Stimulated activated CD8-positive, alpha-beta memory T cell treated with anti-CD3 and anti-CD28 coated beads, Interleukin-7, amount 100 ng/mL, for 48 hours (primary cell): ENCODE data around the gene ANKUB1.
A peak's percentile ranks its signal among the peaks of the same experiment; 100 is the strongest.

Source experiments
- DNase-seq, 2 donors: peaks; one replicate each; pipeline ENCODE4 v3.0.0-alpha.2; 2020; ENCODE audit warnings: low read depth in 1 of 2; ENCODE audit errors: extremely low read depth in 1 of 2

Gene ANKUB1

DNA sequence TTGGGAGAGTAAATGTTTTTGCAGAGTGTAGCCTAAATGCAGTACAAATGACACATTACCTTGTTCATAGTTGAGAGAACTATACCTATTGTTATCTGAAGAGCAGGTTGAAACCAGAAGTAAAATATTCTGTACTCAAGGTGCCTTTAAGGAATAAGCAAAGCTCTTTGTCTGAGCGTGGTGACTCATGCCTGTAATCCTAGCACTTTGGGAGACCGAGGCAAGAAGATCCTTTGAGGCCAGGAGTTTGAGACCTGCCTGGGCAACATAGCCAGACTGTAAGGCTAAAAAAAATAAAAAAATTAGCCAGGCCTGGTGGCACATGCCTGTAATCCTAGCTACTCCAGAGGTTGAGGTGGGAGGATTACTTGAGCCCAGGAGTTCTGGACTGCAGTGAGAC is 18.5 kb upstream of the ANKUB1 start:
- no peak for DNase-seq

DNA sequence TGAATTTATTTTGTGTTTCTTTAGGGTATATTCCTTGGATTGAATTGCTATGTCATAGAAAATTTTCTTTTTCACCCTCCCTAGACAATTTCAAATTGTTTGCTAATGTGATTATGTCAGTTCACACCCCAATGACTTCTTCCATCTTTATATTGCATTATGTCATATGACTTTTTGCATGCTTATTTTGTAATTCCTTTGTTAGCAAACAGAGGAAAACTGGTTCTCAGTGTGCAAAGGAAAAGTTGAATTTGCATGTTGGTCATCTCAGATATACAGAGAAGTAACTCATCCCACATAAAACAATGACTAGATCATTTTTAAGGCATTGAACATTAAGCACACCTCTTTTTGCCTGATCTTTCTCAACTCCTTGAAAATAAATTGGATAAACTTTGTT is 17.3 kb upstream of the ANKUB1 start:
- DNase-seq: no peak

DNA sequence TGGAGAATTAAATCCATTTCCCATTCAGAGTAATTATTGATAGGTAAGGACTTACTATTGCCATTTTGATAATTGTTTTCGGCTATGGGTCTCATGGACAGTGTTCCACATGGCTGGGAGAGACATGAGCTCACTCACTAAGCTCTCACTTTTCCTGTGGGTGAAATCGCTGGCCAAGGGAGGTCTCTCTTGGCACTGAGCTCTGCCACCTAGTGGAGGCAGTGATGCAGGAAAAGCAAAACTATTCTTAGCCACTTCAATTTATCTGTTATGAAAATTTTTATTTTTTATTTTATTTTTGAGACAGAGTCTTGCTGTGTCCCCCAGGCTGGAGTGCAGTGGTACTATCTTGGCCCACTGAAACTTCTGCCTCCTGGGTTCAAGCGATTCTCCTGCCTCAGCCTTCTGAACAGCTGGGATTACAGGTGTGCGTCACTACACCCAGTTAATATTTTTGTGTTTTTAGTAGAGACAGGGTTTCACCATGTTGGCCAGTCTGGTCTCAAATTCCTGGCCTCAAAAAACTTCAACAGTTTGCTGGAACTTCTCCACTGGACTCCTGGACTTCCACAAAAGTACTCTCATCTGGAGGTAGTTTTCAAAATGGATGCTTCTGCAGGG is 16.0 kb upstream of the ANKUB1 start:
- peak in 1 of 2 donors; percentile 40 for DNase-seq

DNA sequence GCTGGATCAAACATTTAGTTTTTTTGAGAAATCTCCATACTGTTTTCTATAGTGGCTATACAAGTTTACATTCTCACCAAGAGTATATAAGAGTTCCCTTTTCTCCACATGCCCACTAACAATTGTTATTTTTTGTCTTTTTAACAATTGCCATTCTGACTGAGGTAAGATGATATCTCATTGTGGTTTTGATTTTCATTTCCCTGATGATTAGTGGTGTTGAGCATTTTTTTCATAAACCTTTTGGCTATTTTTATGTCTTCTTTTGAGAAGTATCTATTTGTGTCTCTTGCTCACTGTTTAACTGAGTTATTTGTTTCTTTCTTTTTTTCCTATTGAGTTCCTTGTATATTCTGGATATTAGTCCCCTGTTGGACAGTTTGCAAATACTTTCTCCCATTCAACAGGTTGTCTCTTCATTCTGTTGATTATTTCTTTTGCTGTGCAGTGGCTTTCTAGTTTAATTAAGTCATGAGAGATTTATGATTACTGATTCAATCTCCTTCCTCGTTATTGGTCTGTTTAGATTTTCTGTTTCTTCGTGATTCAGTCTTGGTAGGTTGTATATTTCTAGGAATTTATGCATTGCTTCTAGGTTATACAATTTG is 13.9 kb upstream of the ANKUB1 start:
- DNase-seq: no peak

DNA sequence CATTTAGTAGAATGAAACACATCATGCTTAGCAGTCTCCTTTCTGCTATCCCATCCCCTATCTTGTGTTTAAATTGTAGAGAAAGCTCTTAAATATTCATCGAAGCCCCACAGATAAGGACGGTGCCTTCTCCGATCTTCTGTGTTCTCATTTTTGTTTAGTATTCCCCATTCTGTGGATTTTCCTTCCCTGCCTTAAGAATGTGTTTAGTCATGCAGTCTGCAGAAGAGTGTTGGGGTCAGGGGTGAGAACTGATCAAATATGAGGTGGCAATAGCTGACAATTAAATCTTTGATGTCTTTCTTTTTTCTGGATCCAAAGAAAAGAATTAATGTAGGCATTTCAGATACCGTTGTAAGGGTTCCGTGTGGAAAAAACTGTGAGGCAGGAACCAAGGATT is 9.3 kb upstream of the ANKUB1 start:
- no peak for DNase-seq

DNA sequence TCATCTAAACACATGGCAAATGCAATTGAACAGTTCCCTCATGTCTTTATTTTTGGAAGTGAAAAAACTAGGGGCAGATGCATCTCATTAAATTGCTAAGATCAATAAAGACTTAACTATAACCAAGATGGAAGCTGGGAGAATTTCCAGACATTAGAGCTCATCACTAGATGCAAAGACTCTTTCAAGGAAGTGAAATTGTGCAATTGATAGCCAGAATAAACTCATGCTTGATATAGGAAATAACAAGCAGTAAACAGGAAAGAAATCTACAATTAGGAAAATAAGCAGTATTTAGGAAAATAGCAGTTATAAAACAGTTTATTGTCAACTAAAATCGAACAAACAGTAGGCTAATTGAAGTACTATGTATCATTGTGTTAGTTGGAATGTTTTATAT is 8.8 kb upstream of the ANKUB1 start:
- DNase-seq: no peak

DNA sequence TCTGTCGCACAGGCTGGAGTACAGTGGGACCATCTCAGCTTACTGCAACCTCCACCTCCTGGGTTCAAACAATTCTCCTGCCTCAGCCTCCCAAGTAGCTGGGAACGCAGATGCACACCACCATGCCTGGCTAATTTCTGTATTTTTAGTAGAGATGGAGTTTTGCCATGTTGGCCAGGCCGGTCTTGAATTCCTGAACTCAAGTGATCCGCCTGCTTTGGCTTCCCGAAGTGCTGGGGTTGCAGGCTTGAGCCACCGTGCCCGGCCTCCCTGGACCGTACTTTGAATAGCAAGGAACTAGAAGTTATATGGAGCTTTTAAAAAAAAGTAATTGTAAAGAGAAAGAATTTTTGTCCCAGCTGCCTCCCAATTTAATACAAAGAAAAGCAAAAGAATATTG is 8.3 kb upstream of the ANKUB1 start:
- no peak for DNase-seq

DNA sequence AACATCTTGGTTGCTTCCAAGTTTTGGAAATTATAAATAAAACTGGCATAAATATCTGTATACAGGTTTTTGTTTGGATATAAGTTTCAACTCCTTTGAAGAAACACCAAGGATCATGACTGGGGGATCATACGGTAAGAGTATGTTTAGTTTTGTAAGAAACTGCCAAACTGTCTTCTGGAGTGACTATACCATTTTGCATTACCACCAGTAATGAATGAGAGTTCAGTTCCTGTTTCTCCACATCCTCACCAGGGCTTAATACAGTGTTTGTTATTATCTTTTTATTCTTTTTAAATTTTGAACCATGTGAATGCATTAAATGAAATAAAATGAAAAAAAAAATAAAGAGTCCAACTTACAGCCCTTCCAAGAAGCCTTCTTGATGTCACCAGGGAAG is 3.7 kb upstream of the ANKUB1 start:
- DNase-seq: no peak

DNA sequence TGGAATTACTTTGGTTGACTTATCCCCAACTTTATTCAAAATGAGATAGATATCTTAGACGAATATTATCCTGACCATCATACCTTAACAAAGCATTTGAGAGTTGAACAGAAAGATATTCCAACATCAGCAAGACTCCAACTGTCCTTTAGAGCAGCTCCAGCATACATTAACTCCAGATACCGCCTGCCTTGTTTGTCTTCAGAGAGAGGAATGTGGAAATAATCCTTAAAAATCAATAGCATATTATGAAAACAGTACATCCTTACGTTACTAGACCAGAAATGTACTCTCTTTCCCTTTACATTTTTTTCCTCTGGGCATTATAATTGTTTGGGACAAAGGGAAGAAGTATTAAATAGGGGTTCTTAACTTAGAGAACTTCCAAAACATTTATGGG is 1.7 kb downstream of the ANKUB1 start:
- no peak for DNase-seq

DNA sequence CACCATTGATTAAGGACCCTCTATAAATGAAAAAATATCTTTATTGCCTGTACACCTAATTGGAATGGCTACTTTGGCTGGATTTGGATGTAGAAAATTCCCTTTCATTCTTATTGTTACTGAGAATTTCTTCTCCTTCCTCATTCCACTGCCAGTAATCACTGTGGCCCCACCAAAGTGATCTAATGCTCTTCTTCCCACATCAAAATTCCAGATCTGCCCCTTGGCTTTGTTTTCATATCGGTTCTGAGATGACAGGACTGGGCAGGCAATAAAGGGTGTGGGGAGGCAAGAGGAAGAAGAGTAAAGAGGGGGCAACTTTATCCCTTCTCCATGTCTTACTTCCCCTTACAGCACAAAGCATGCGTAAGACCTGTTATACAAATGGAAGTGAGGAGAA is 2.1 kb downstream of the ANKUB1 start:
- no peak for DNase-seq

DNA sequence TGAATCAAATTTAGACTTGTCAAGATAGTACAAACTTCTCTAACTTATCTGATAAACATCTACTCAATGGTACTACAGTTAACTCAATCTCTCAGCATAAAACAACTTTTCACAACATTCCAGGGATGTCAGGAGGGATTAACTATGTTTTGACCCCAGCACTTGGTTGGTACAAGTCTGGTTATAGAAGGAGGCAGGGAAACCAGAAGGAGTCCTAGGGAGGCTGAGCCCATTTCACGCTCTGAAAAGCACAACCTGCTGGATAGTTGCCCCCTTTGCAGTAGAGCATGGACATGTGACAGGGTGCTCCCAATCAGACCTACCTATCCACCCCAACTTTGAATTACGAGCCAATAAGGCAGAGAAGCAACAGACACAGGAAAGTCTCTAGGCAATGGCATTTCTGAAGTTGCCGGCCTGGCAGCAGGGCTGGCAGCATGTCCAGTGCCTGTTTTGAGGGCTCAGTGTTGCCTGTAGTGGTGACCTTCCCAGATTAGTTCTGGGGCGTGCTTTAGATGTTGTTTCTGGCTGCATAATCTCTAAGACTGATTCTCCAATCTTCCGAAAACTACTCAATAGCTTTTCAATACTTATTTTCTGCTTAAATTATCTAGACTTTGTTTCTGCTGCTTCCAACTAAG is 8.2 kb downstream of the ANKUB1 start:
- no peak for DNase-seq

DNA sequence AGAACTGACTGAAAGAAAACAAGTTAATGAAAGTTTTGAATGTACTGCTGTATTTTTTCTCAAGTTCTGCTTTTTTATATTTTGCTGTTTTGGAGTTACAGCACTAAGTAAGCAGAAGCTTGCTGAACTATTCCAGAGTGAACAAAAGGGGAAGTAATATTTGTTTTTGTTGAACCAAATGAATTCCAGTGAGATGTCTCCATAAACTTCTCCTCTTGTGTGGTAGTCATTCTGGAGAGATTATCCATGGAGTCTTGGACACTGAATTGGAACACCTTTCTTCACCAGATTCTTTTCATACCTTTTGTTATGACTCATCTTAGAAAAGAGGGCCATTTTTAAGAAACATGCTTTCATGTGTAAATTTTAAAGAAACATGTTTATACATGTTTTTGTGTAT is 8.8 kb downstream of the ANKUB1 start:
- no peak for DNase-seq

DNA sequence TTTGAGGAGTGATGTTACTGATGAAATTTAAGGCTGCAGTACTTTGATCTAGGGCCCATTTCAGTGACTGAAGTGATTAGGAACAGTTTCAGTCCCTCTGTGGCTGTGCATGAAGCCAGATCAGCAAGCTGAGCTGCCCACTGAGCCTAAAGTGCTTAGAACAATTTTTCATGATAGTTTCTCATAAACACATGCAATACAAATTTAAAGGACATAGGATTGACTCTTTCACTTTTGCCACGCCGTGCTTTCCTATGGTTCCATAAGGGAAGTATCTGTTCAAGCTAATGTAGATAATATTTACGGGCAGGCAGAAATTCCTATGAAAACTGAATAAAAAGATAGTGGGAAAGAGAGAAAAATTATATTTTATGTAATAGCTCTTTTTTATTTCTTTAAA is 10.6 kb downstream of the ANKUB1 start:
- DNase-seq: no peak

DNA sequence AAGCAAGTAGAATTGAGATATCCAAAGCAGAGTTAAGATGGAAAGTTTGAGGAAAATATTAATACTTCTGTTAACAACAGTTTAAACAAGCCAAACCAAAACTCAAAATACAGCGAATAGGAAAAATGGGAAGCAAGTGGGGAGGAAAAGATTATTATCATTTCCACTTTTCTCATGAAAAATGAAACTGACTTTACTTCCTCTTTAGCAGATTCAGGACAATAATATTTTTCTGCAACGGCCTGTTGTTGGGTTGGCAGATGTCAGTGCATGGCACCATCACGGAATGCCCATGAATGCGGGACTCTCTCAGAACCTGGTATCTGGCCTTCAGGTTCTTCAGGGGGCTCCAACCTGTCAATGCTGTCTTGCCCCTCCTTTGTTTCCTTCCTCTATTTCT is 11.1 kb downstream of the ANKUB1 start:
- no peak for DNase-seq

DNA sequence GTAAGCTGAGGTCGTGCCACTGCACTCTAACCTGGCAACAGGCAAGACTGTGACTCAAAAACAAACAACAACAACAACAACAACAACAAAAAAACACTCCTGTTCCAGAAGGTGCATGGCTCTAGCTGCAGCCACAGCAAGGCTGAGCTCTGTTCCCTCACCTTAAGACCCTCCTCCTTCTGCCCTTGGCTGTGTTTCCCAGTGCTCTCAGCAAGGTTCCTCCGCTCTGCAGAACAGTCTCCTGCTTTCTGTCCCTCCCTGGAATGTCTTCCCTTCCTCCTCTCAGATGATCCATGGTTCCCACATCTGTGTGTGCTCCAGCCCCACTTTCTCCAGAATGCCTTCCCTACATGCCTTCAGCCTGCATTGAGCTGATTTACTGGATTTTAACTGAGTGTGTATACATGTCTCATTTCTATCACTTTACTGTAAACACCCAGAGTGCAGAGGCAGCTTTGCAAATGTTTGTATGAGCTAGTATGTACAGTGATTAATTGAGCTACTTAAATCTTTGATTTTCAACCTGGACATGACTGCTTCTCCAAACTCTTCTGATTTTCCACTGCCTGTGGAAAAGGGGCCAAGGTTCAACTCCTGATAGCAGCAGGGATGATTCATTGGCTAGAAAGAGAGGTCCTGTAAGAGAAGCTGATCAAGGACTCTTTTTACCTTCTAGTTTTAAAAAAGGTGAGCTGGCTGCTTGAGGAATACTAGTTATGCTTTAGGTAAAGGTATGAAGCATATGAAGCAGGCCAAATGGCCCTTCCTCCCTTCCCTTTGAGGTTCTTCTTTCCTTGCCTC is 14.7 kb downstream of the ANKUB1 start:
- no peak for DNase-seq

DNA sequence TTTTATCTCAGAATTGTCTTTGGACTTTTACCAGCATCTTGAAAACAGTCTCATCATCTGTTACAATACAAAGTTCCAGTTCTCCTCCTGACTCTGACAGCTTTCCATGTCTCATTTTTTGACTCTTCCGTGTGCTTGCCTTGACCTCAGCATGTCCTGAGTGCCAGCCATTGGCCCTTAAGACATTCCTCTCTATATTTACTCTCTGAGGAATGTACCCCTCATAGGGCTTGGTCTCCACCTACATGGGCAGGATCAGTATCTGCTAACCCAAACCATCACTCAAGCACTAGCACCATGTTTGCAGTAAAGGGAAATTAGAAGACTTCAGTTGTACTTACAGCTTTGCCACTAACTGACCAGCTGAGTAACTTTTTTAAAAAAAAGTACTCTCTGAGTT is 16.2 kb downstream of the ANKUB1 start:
- DNase-seq: no peak

DNA sequence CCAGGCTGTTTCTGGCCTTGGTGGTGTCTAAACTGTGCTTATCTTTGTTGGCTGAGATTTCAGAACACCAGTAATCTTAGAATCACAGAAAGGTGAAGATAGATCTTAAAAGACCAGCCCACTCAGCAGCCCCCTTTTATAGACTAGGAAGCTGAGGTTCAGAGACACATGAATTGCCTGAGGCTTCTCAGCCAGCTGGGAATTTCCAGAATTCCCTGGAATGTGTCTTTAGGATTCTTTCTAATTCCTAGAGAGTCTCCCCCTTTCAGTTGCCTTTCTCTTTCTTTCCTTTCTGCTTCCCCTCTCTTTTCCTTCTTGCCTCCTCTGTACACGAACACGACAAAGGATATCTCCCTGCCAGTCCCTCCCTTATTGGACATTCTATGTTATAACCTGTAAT is 19.5 kb downstream of the ANKUB1 start:
- no peak for DNase-seq

DNA sequence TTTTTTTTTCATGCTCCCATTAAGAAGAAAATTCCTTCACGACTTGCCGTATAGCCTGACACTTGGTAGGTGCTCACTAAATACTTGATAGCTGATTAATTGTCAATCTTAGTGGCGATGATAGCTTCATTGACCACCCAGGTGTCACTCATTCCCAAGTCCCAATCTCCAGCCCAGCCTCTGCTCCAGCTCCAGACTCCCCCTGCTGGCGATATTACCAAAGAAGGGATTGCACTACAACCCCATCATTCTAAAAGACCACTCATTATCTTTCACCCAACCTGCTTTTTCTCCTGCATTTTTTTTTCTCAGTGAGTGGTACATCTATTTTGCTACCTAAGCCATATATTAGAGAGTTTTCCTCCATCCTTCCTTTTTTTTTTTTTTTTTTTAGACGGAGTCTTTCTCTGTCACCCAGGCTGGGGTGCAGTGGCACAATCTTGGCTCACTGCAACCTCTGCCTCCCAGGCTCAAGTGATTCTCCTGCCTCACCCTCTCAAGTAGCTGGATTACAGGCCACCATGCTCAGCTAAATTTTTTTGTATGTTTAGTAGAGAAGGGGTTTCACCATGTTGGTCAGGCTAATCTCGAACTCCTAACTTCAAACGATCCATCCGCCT is 20.6 kb downstream of the ANKUB1 start:
- peak in 1 of 2 donors; percentile 18 for DNase-seq

DNA sequence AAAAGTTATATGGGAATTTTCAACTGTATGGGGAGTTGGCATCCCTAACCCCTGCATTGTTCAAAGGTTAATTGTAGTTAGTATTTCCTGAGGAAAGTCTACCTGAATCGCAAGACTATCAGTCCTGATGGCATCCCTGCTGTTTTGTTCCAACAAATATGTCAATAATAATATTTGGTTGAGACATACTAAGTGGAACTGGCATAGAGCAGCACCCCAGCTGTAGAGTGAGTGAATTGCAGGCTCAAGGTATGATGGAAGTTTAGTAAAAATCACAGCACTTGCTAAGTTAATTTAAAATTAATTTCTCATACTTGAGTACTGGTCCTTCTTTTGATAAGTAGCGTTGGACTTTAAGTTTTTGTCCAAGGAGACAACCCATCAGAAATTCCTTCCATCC is 22.1 kb downstream of the ANKUB1 start:
- no peak for DNase-seq

DNA sequence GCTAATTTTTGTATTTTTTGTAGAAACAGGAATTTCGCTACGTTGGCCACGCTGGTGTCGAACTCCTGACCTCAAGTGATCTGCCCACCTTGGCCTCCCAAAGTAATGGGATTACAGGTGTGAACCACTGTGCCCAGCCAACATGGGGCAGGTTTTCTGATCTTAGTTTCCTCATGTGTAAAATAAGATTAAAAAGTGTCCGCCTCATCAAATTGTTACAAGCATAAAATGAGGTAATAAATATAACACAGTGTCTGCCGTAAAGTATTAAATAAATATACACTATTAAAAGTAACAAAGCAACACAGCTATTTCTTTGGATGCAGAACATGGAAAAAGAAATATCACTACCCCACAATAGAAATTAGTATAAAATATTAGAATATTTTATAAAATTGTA is 23.6 kb downstream of the ANKUB1 start:
- DNase-seq: no peak

DNA sequence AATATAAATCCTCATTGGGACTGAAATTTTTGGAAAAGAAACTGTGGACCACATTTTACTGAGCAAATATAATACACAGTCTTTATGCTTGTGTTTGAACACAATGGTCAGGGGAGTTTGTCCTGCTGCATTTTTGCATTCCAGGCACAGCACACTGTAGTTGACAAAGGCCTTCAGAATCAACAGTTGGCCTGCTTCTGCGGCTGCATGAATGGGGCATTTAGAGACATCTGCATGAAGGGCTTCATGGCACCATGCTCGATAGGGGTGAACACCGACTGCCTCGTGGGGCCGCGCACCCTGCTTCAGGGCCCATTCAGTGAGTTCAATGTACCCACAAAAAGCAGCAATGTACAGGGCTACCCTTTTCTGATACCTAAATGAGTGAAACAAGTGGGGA is 24.6 kb downstream of the ANKUB1 start:
- no peak for DNase-seq
